Ectodermal cell (in vitro differentiated cells): ENCODE results near the gene PTBP1.

ENCODE experiments used
- H3K27ac ChIP-seq: 2 replicates; pipeline ENCODE4 v1.7.0; 2013; ENCODE audit warnings: mild to moderate bottlenecking, low read depth, low read length; ENCODE audit not compliant: insufficient read depth, poor library complexity, severe bottlenecking
- H3K27me3 ChIP-seq: 2 replicates; pipeline ENCODE4 v1.7.0; 2013; ENCODE audit warnings: mild to moderate bottlenecking, low read length; ENCODE audit not compliant: insufficient read depth, control insufficient read depth, poor library complexity, severe bottlenecking
- H3K36me3 ChIP-seq: one replicate; pipeline ENCODE4 v1.7.0; 2013; ENCODE audit warnings: low read length; ENCODE audit not compliant: control insufficient read depth, insufficient read depth
- H3K4me1 ChIP-seq: one replicate; pipeline ENCODE4 v1.7.0; 2013; ENCODE audit warnings: low read length; ENCODE audit not compliant: control insufficient read depth, insufficient read depth
- H3K4me3 ChIP-seq: 2 replicates; pipeline ENCODE4 v1.7.0; 2013; ENCODE audit warnings: low read depth, low read length, control low read depth; ENCODE audit not compliant: insufficient read depth
- H3K9me3 ChIP-seq: 2 replicates; pipeline ENCODE4 v1.7.0; 2013; ENCODE audit warnings: mild to moderate bottlenecking, low read length, moderate library complexity; ENCODE audit not compliant: control insufficient read depth
- WGBS, 2 experiments: methylation state at CpG; one replicate each; pipeline ENCODE4 v1.1.7; 2013; ENCODE audit warnings: missing lambda C conversion rate in 2 of 2; 5-methylcytosine and 5-hydroxymethylcytosine counted together

PTBP1 gene

GRCh38 chr19:788983-789700, 8.1 kb upstream of the PTBP1 start:
- 29 to 33% methylated on average over 33 of the region's 33 CpGs for WGBS, 2 experiments
- Histone ChIP-seq H3K36me3 (no peaks in the 10 kb centered on the region), H3K4me3 (peak overlapping the region; percentile 6), H3K27me3 (no peaks in the 10 kb centered on the region), H3K4me1 (peaks cover 13% of the 10 kb centered on the region), H3K9me3 (no peaks in the 10 kb centered on the region), H3K27ac (peak overlapping the region; percentile 37)

DNA sequence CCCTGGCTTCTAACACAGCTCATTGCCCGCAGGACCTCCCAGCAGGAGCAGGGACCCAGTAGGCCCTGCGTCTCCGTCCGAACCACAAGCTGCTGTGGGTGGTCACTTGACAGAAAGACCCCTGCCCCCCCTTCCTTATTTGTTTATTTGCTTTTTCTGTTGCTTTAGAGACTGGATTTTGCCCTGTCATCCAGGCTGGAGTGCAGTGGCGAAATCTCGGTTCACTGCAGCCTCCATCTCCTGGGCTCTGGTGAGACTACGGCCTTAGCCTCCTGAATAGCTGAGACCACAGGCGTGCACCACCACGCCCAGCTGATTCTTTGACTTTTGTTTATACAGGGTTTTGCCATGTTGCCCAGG, 7.6 kb upstream of the PTBP1 start:
- peak overlapping the region; percentile 6 for H3K4me3 ChIP-seq
- H3K9me3 ChIP-seq: no peaks in the 10 kb centered on the region
- H3K4me1 ChIP-seq: peaks cover 13% of the 10 kb centered on the region
- peak overlapping the region; percentile 37 for H3K27ac ChIP-seq
- no peaks in the 10 kb centered on the region for H3K27me3 ChIP-seq
- 77 to 80% methylated on average over 9 of the region's 9 CpGs for WGBS, 2 experiments
- H3K36me3 ChIP-seq: no peaks in the 10 kb centered on the region

DNA sequence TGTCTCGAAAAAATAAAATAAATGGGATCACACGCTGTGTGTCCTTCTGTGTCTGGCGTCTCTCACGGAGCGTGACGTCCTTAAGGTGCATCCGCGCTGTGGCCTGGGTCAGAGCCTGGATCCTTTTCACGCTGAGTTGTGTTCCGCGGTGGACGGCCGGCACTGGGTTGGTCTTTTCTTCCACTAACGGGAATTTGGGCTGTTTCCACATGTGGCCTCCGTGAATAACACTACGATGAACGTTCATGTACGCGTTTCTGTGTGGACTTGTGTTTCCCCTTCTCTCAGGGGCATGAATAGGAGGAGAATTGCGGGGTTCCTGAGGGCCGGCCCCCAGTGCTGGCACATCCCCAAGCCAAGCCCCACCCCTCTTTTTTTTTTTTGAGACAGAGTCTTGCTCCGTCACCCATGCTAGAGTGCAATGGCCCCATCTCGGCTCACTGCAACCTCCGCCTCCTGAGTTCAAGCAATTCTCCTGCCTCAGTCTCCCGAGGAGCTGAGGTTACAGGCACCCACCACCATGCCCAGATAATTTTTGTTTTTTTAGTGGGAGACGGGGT, 6.2 kb upstream of the PTBP1 start:
- Histone ChIP-seq H3K27ac (no peak overlapping the region), H3K4me1 (peaks cover 13% of the 10 kb centered on the region), H3K36me3 (no peaks in the 10 kb centered on the region), H3K9me3 (no peaks in the 10 kb centered on the region), H3K27me3 (no peaks in the 10 kb centered on the region), H3K4me3 (no peak overlapping the region)
- WGBS, 2 experiments: 91% methylated on average over 26 of the region's 26 CpGs

- Histone ChIP-seq H3K27ac (no peak overlapping the region), H3K4me1 (peaks cover 13% of the 10 kb centered on the region), H3K27me3 (no peaks in the 10 kb centered on the region), H3K36me3 (no peaks in the 10 kb centered on the region), H3K4me3 (no peak overlapping the region), H3K9me3 (no peaks in the 10 kb centered on the region)
- 71 to 78% methylated on average over 8 of the region's 8 CpGs for WGBS, 2 experiments
Observed at GRCh38 chr19:791567-792305, 5.5 kb upstream of the PTBP1 start.

DNA sequence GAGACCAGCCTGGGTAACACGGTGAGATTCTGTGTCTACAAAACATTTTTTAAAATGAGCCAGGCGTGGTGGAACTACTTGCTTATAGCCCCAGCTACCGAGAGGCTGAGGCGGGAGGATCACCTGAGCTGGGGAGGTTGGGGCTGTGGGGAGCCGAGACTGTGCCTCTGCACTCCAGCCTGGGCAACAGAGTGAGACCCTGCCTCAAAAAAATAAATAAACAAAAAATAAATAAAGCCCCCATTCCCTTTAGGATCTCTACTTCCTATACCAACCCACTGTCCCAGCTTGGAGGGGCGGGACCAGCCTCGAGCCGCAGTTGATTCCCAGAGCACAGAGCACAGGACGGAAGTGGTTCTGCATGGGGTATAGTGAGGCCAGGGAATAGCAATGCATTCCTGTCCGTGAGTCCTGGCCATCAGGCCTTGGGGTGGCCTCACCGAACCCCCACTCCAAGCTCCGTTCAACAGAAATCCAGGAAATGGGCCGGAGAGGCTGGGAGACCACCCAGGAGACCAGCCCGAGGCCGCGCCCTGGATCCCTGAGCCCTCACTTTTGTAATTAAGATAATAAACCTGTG, 4.9 kb upstream of the PTBP1 start:
- H3K27ac ChIP-seq: no peak overlapping the region
- WGBS, 2 experiments: 82 to 88% methylated on average over 16 of the region's 16 CpGs
- H3K36me3 ChIP-seq: no peaks in the 10 kb centered on the region
- no peak overlapping the region for H3K4me3 ChIP-seq
- peaks cover 13% of the 10 kb centered on the region for H3K4me1 ChIP-seq
- H3K9me3 ChIP-seq: no peaks in the 10 kb centered on the region
- no peaks in the 10 kb centered on the region for H3K27me3 ChIP-seq

GRCh38 chr19:793806-794205, 3.4 kb upstream of the PTBP1 start:
- H3K27ac ChIP-seq: no peak overlapping the region
- 95% methylated on average over 12 of the region's 12 CpGs for WGBS, 2 experiments
- peaks cover 9% of the 10 kb centered on the region for H3K4me1 ChIP-seq
- no peaks in the 10 kb centered on the region for H3K36me3 ChIP-seq
- H3K27me3 ChIP-seq: no peaks in the 10 kb centered on the region
- no peak overlapping the region for H3K4me3 ChIP-seq
- H3K9me3 ChIP-seq: no peaks in the 10 kb centered on the region

DNA sequence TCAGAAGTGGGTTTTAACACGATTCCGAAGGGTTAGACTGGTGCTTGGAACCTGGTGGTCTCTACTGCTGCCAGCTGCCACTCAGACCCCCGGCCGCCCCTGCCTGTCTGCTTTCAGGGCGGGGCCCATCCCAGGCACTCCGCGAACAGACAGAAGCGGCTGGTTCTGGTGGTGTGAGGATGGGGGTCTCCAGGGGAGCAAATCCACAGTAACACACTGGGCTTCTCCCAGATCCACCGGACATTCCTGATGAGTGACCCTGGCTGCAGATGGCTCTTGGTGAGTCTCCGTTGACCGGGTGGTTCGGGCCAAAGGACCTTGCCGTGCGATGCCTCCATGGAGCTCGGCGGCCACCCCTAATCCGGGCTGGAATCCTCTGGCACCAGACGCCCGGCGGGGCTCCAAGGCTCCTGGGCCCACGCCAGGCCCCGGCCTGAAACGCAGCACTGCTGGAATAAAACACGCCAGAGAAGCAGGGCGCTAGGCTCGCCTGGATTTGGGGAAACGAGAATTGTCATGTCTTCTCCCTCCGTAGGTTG, 2.1 kb upstream of the PTBP1 start:
- Histone ChIP-seq H3K4me1 (peaks cover 7% of the 10 kb centered on the region), H3K36me3 (peaks cover under 1% of the 10 kb centered on the region), H3K27me3 (no peaks in the 10 kb centered on the region), H3K4me3 (no peak overlapping the region), H3K9me3 (no peaks in the 10 kb centered on the region), H3K27ac (no peak overlapping the region)
- WGBS, 2 experiments: 95 to 96% methylated on average over 28 of the region's 28 CpGs

- H3K9me3 ChIP-seq: no peaks in the 10 kb centered on the region
- peak overlapping the region; percentile 58 for H3K4me3 ChIP-seq
Observed at GRCh38 chr19:795691-796581, 1.3 kb upstream of the PTBP1 start.

DNA sequence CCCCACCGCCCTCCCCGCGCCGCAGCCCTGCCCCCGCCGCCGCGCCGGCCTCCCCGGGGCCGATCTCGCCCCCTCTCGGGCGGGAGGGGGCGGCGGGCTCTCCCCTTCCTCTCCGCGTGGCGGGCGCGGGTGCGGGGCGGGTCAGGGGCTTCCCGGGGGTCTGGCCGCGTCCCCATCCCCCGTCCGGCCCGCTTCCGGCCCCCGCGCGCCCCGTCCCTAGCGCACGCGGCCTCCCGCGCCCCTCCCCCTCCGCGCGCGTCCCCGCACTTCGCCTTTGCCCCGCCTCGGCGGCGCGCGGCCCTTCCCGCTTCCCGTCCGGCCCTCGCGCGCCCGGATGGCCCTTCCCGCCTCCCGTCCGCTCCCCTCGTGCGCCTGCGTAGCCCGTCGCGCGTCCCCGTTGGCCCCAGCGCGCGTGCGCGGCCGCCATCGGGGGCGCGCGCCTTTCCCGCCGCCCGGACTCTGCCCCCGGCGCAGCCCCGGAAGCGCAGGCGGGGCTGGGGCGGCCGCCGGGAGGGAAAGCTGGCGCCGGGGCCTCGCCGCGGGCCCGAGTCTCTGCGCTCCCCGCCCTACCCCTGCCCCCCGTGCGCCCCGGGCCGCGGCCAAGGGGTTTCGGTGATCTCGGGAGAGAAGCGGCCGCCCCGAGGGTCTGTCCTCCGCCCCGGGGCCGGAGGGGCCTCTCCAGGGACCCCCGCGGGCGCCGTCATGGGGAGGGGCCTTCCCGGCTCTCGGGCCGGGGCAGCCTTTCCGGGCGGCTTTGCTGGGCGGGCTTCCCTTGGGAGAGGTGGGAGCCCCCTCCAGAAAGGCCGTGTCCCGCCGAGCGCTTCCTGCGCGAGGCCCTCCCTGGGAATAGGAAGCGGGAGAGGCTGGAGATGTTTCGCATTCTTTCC, 519 bp downstream of the PTBP1 start:
- peak overlapping the region; percentile 93 for H3K4me3 ChIP-seq
- WGBS, 2 experiments: 0% methylated on average over 128 to 129 of the region's 129 CpGs
- H3K36me3 ChIP-seq: peaks cover 4% of the 10 kb centered on the region
- H3K27me3 ChIP-seq: no peaks in the 10 kb centered on the region
- H3K4me1 ChIP-seq: peaks cover 28% of the 10 kb centered on the region
- H3K27ac ChIP-seq: peak overlapping the region; percentile 99
- H3K9me3 ChIP-seq: no peaks in the 10 kb centered on the region

More at GRCh38 chr19:795691-796581, 1.3 kb upstream of the PTBP1 start:
- Histone ChIP-seq H3K27me3 (no peaks in the 10 kb centered on the region), H3K4me1 (peaks cover 15% of the 10 kb centered on the region), H3K27ac (no peak overlapping the region), H3K36me3 (peaks cover 4% of the 10 kb centered on the region)
- 92 to 93% methylated on average over 39 of the region's 39 CpGs for WGBS, 2 experiments
